DOHH2 (cell line): Measurements from ENCODE around the gene CYP2A7.
"Not testable (repeated sequence)": the region's sequence is repeated elsewhere in the genome, so short reads cannot be mapped to it uniquely, and the experiment has no call there.

Experiments used
- H3F3A ChIP-seq: fragments of 200-600 bp; sonication (generic), shearing (Covaris generic); 2 replicates; pipeline ENCODE4 v1.6.0; 2016; ENCODE audit warnings: antibody characterized with exemption, mild to moderate bottlenecking; ENCODE audit not compliant: control insufficient read depth, insufficient read depth
- H3K27ac ChIP-seq: fragments of 200-600 bp; sonication (generic); 2 replicates; pipeline ENCODE4 v1.5.1; 2014; ENCODE audit warnings: low read depth, mild to moderate bottlenecking, low read length, moderate library complexity
- H3K27me3 ChIP-seq: fragments of 200-600 bp; sonication (generic); 2 replicates; pipeline ENCODE4 v1.6.1; 2014; ENCODE audit warnings: mild to moderate bottlenecking, low read length, mixed read lengths; ENCODE audit not compliant: control insufficient read depth
- H3K36me3 ChIP-seq: fragments of 200-600 bp; sonication (generic); 2 replicates; pipeline ENCODE4 v1.6.1; 2014; ENCODE audit warnings: mild to moderate bottlenecking, low read length, moderate library complexity, mixed read lengths; ENCODE audit not compliant: control insufficient read depth
- H3K4me1 ChIP-seq: fragments of 200-600 bp; sonication (generic); 2 replicates; pipeline ENCODE4 v1.6.1; 2014; ENCODE audit warnings: mild to moderate bottlenecking, low read length, mixed read lengths; ENCODE audit not compliant: control insufficient read depth
- H3K4me2 ChIP-seq: fragments of 200-600 bp; sonication (generic); 2 replicates; pipeline ENCODE4 v1.6.0; 2014; ENCODE audit warnings: mild to moderate bottlenecking, low read length, moderate library complexity
- H3K4me3 ChIP-seq: fragments of 200-600 bp; sonication (generic); 2 replicates; pipeline ENCODE4 v1.5.1; 2014; ENCODE audit warnings: mild to moderate bottlenecking, low read length, mixed read lengths
- H3K79me2 ChIP-seq: fragments of 200-600 bp; sonication (generic); 2 replicates; pipeline ENCODE4 v1.6.1; 2014; ENCODE audit warnings: mild to moderate bottlenecking, low read length, mixed read lengths; ENCODE audit not compliant: control insufficient read depth
- H3K9me2 ChIP-seq: fragments of 200-600 bp; sonication (generic); replicated peaks from 2 replicates; pipeline ENCODE4 v1.6.1; 2014; ENCODE audit warnings: mild to moderate bottlenecking, low read length, mixed read lengths; ENCODE audit not compliant: control insufficient read depth
- H3K9me3 ChIP-seq: fragments of 200-600 bp; sonication (generic); 2 replicates; pipeline ENCODE4 v1.6.1; 2014; ENCODE audit warnings: antibody characterized with exemption, low read length, mixed read lengths; ENCODE audit not compliant: control insufficient read depth, insufficient read depth
- H4K20me1 ChIP-seq: fragments of 200-600 bp; sonication (generic); 2 replicates; pipeline ENCODE4 v1.6.0; 2014; ENCODE audit warnings: low read depth, mild to moderate bottlenecking, antibody characterized with exemption, low read length, moderate library complexity; ENCODE audit not compliant: control insufficient read depth, insufficient read depth
- CTCF ChIP-seq: fragments of 200-600 bp; sonication (generic); IDR thresholded peaks from one replicate; pipeline ENCODE4 v1.5.1; 2014; ENCODE audit warnings: antibody characterized with exemption, mild to moderate bottlenecking, low read depth, low read length; ENCODE audit not compliant: poor library complexity, severe bottlenecking
- EZH2phosphoT487 ChIP-seq: fragments of 200-600 bp; sonication (generic); IDR thresholded peaks from 2 replicates; pipeline ENCODE4 v1.6.1; 2017; ENCODE audit warnings: borderline replicate concordance, mild to moderate bottlenecking, antibody characterized with exemption, low read length, moderate library complexity, mixed read lengths

CYP2A7 gene

GRCh38 chr19:40907968-40908735 is 26.1 kb upstream of the CYP2A7 start:
- H3K4me3 ChIP-seq, result peak overlapping the region; percentile 74
- peaks cover 7% of the 10 kb centered on the region; the same call in 1 of the 2 replicates for H3K27me3 ChIP-seq
- H3K79me2 ChIP-seq, result no peaks in the 10 kb centered on the region
- H3F3A ChIP-seq, result no peaks in the 10 kb centered on the region
- no peaks in the 10 kb centered on the region for H3K9me2 ChIP-seq
- H4K20me1 ChIP-seq, result no peaks in the 10 kb centered on the region
- H3K4me1 ChIP-seq, result peaks cover 14% of the 10 kb centered on the region
- H3K36me3 ChIP-seq, result no peaks in the 10 kb centered on the region
- H3K9me3 ChIP-seq, result no peaks in the 10 kb centered on the region
- H3K4me2 ChIP-seq, result peak overlapping the region; percentile 78
- TF ChIP-seq EZH2phosphoT487, result no peak
- TF ChIP-seq CTCF, result no peak
- no peak overlapping the region for H3K27ac ChIP-seq

GRCh38 chr19:40906512-40906911 is 24.5 kb upstream of the CYP2A7 start:
- Histone ChIP-seq H3K4me1 (peaks cover 14% of the 10 kb centered on the region), H3K79me2 (no peaks in the 10 kb centered on the region), H3F3A (no peaks in the 10 kb centered on the region), H3K4me3 (no peak overlapping the region), H3K4me2 (no peak overlapping the region), H3K9me3 (no peaks in the 10 kb centered on the region), H3K27me3 (peaks cover 7% of the 10 kb centered on the region; the same call in 1 of the 2 replicates), H3K9me2 (no peaks in the 10 kb centered on the region), H3K36me3 (no peaks in the 10 kb centered on the region), H3K27ac (no peak overlapping the region), H4K20me1 (no peaks in the 10 kb centered on the region)
- no peak for TF ChIP-seq EZH2phosphoT487

- not testable (repeated sequence) for H3K4me2 ChIP-seq
Measured at GRCh38 chr19:40904673-40905156, 22.7 kb upstream of the CYP2A7 start.

GRCh38 chr19:40901975-40902750 is 20.1 kb upstream of the CYP2A7 start:
- H3K27ac ChIP-seq, H3F3A ChIP-seq, H4K20me1 ChIP-seq, H3K4me3 ChIP-seq, H3K9me3 ChIP-seq, H3K79me2 ChIP-seq, H3K27me3 ChIP-seq, H3K9me2 ChIP-seq, H3K36me3 ChIP-seq, H3K4me1 ChIP-seq, H3K4me2 ChIP-seq: not testable (repeated sequence)

More at GRCh38 chr19:40904673-40905156, 22.7 kb upstream of the CYP2A7 start:
- H3K27me3 ChIP-seq, H4K20me1 ChIP-seq, H3K9me3 ChIP-seq, H3K36me3 ChIP-seq, H3K79me2 ChIP-seq, H3K9me2 ChIP-seq, H3F3A ChIP-seq, H3K4me3 ChIP-seq, H3K27ac ChIP-seq: not testable (repeated sequence)
- peaks cover 14% of the 10 kb centered on the region for H3K4me1 ChIP-seq

GRCh38 chr19:40900521-40900920 is 18.5 kb upstream of the CYP2A7 start:
- not testable (repeated sequence) for H3F3A ChIP-seq, H3K4me1 ChIP-seq, H4K20me1 ChIP-seq, H3K27ac ChIP-seq, H3K4me3 ChIP-seq, H3K4me2 ChIP-seq, H3K79me2 ChIP-seq, H3K27me3 ChIP-seq, H3K36me3 ChIP-seq, H3K9me2 ChIP-seq, H3K9me3 ChIP-seq

- not testable (repeated sequence) for H3K36me3 ChIP-seq, H3K4me1 ChIP-seq, H4K20me1 ChIP-seq, H3K9me2 ChIP-seq, H3K4me2 ChIP-seq, H3K27me3 ChIP-seq, H3K79me2 ChIP-seq, H3K9me3 ChIP-seq, H3K4me3 ChIP-seq, H3F3A ChIP-seq, H3K27ac ChIP-seq
Measured at GRCh38 chr19:40899964-40900363, 17.9 kb upstream of the CYP2A7 start.
